Activated B cell treated with CpG ODN at 0.5 μM for 24 hours (primary cell): Measurements from ENCODE around the gene HSPA9. TPM values are rescaled to one million over a fixed set of nuclear protein-coding genes. Genes with fewer than 3 reads are reported as not detected.

Source experiments
- ATAC-seq: fragments of 200-7000 bp; cut with Tn5 transposase; one replicate; pipeline ENCODE4 v1.10.0; 2021; ENCODE audit warnings: low read depth, mild to moderate bottlenecking, moderate library complexity
- CTCF ChIA-PET: fragments of 350-600 bp; sonication (Branson Sonifier 250); formaldehyde crosslinking; loops from one replicate; lab custom pipeline; 2021; ENCODE audit warnings: antibody characterized with exemption; lab: Charles Lee
- POLR2A ChIA-PET: fragments of 350-600 bp; sonication (Branson Sonifier 250); formaldehyde crosslinking; loops from one replicate; lab custom pipeline; 2021; ENCODE audit warnings: antibody characterized with exemption; lab: Charles Lee
- DNase-seq: peaks from one replicate; pipeline ENCODE4 v3.0.0; 2022
- H3K27ac Mint-ChIP-seq: one replicate; pipeline ENCODE4 v1.8.0; 2020; ENCODE audit warnings: mixed read lengths
- H3K27me3 Mint-ChIP-seq: one replicate; pipeline ENCODE4 v1.8.0; 2021; ENCODE audit warnings: mixed read lengths
- H3K36me3 Mint-ChIP-seq: one replicate; pipeline ENCODE4 v1.8.0; 2021; ENCODE audit warnings: low read depth, mixed read lengths
- H3K4me1 Mint-ChIP-seq: one replicate; pipeline ENCODE4 v1.8.0; 2021; ENCODE audit warnings: mixed read lengths
- H3K4me3 Mint-ChIP-seq: one replicate; pipeline ENCODE4 v1.8.0; 2020; ENCODE audit warnings: mild to moderate bottlenecking, mixed read lengths
- H3K9me3 Mint-ChIP-seq: one replicate; pipeline ENCODE4 v1.8.0; 2020; ENCODE audit warnings: mixed read lengths
- CTCF ChIP-seq: fragments of 200-600 bp; IDR thresholded peaks from one replicate; pipeline ENCODE4 v1.8.0; 2022; ENCODE audit warnings: antibody characterized with exemption, mild to moderate bottlenecking
- intact Hi-C: fragments of 100-400 bp; cut with micrococcal nuclease; formaldehyde crosslinking; loops from one replicate; pipeline ENCODE4 v1.15.1; 2024
- total RNA-seq: library from RNA; stranded (reverse); gene quantifications from 2 replicates; pipeline ENCODE4 v1.2.3, GENCODE V29; 2022

The HSPA9 gene
- 223 and 224 TPM in 2 replicates for total RNA-seq

GRCh38 chr5:138575194-138576015 lies at the start of gene HSPA9:
TSS of gene HSPA9 (minus strand) at chr5:138575401. CDS start at chr5:138575318, 83 bp downstream.
- no peak for TF ChIP-seq CTCF
- Mint-ChIP-seq H3K27ac (peak within 1 kb of the TSS; percentile 100), H3K4me1 (peaks cover 26% of the 10 kb centered on the region), H3K27me3 (no peaks in the 10 kb centered on the region), H3K9me3 (no peaks in the 10 kb centered on the region), H3K36me3 (peaks cover 41% of the 10 kb centered on the region), H3K4me3 (peak within 1 kb of the TSS; percentile 92)
- intact Hi-C loops = loop anchor here (1.0 to 10.0 kb wide), 13 partner anchors 32 to 1599 kb away; partner anchors contain the start of genes CDC23, CTNNA1, CYSTM1 and EGR1
- ChIA-PET CTCF (interaction anchor here (0.9 to 1.4 kb wide), 3 partner anchors 28 to 687 kb away, joined by 3 to 4 read pairs (median 3); partner anchors contain the start of gene ETF1), POLR2A (interaction anchor here (0.5 to 2.7 kb wide), 27 partner anchors 10 to 1827 kb away, joined by 3 to 73 read pairs (median 4); partner anchors contain the start of genes BRD8, CTNNA1, EGR1 and ETF1)
- ATAC-seq (peak; percentile 86), DNase-seq (peak; percentile 92)

- Mint-ChIP-seq H3K4me1 (no peaks in the 10 kb centered on the region), H3K36me3 (no peaks in the 10 kb centered on the region), H3K27me3 (peaks cover 11% of the 10 kb centered on the region), H3K4me3 (no peak overlapping the region), H3K27ac (no peak overlapping the region), H3K9me3 (no peaks in the 10 kb centered on the region)
- no peak for TF ChIP-seq CTCF
- ChIA-PET POLR2A (no interaction called here), CTCF (no interaction called here)
- no peak for ATAC-seq
- intact Hi-C loops = no loop called here
- no peak for DNase-seq
Measured at GRCh38 chr5:138623053-138623452, 47.9 kb upstream of the HSPA9 start.

- peaks cover 11% of the 10 kb centered on the region for H3K27me3 Mint-ChIP-seq
- H3K36me3 Mint-ChIP-seq = no peaks in the 10 kb centered on the region
- no peak overlapping the region for H3K4me3 Mint-ChIP-seq
- CTCF ChIA-PET = no interaction called here
- intact Hi-C loops = no loop called here
- H3K9me3 Mint-ChIP-seq = no peaks in the 10 kb centered on the region
- POLR2A ChIA-PET = no interaction called here
- H3K27ac Mint-ChIP-seq = no peak overlapping the region
- ATAC-seq (no peak), DNase-seq (no peak)
- H3K4me1 Mint-ChIP-seq = no peaks in the 10 kb centered on the region
- no peak for TF ChIP-seq CTCF
Measured at GRCh38 chr5:138622051-138622450, 46.9 kb upstream of the HSPA9 start.

- no peak overlapping the region for H3K27ac Mint-ChIP-seq
- no peaks in the 10 kb centered on the region for H3K4me1 Mint-ChIP-seq
- DNase-seq (no peak), ATAC-seq (no peak)
- H3K9me3 Mint-ChIP-seq = no peaks in the 10 kb centered on the region
- CTCF ChIA-PET = no interaction called here
- POLR2A ChIA-PET = no interaction called here
- H3K36me3 Mint-ChIP-seq = no peaks in the 10 kb centered on the region
- peaks cover 20% of the 10 kb centered on the region for H3K27me3 Mint-ChIP-seq
- intact Hi-C loops = no loop called here
- H3K4me3 Mint-ChIP-seq = no peak overlapping the region
- TF ChIP-seq CTCF = no peak
Measured at GRCh38 chr5:138620663-138621224, 45.5 kb upstream of the HSPA9 start.

GRCh38 chr5:138616508-138616907 lies 41.3 kb upstream of the HSPA9 start:
- Mint-ChIP-seq H3K27ac (no peak overlapping the region), H3K4me3 (no peak overlapping the region), H3K27me3 (peaks cover 32% of the 10 kb centered on the region), H3K4me1 (no peaks in the 10 kb centered on the region), H3K9me3 (no peaks in the 10 kb centered on the region), H3K36me3 (no peaks in the 10 kb centered on the region)
- ChIA-PET CTCF (no interaction called here), POLR2A (no interaction called here)
- TF ChIP-seq CTCF = no peak
- DNase-seq = no peak
- intact Hi-C loops = no loop called here
- no peak for ATAC-seq
